Breast epithelium (tissue), 3 donors: ENCODE data around the gene HSPA12A.

Source experiments
- CTCF ChIP-seq, 3 donors: fragments of 450-650 bp; IDR thresholded peaks; one replicate each; pipeline ENCODE4 v1.5.1; 2016 to 2017; ENCODE audit warnings: antibody characterized with exemption in 3 of 3, mild to moderate bottlenecking in 3 of 3, moderate library complexity in 3 of 3
- POLR2A ChIP-seq: fragments of 450-650 bp; IDR thresholded peaks from one replicate; pipeline ENCODE4 v1.6.1; 2016; ENCODE audit warnings: antibody characterized with exemption, mild to moderate bottlenecking, moderate library complexity
- POLR2AphosphoS5 ChIP-seq, 3 donors: sonication (generic); formaldehyde crosslinking; IDR thresholded peaks; one replicate each; pipeline ENCODE4 v1.6.1; 2017; ENCODE audit warnings: antibody characterized with exemption in 3 of 3

DNA sequence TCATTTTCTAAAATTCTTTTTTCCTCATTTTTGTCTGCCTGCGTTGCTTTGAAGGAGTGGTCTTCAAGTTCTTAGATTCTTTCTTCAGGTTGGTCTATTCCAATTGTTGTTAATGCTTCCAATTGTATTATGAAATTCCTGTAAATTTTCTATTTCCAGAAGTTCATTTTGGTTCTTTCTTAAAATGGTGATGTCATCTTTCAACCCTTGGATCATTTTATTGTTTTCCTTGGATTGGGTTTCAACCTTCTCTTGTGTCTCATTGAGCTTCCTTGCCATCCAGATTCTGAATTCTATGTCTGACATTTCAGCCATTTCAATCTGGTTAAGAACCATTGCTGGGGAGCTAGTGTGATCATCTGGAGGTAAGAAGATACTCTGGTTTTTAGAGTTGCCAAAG lies 88.5 kb downstream of the HSPA12A start:
- TF ChIP-seq POLR2A (no peak), POLR2AphosphoS5 (IDR thresholded peaks at IDR 0.05) (no peak), CTCF (IDR thresholded peaks at IDR 0.05) (no peak)
